Dermis blood vessel endothelial cell (primary cell): Measurements from ENCODE around the gene ZCCHC24. TPM values are rescaled to one million over a fixed set of nuclear protein-coding genes. Genes with fewer than 3 reads are reported as not detected.

Experiments used
- DNase-seq: peaks from one replicate; pipeline ENCODE4 v3.0.0; 2010
- total RNA-seq: library from RNA; depleted of rRNA; stranded (reverse); fragments of >200 nt; gene quantifications from 2 replicates; pipeline ENCODE4 v1.2.3, GENCODE V29; 2014

Gene ZCCHC24
- 7.3 and 9.8 TPM in 2 replicates for total RNA-seq

DNA sequence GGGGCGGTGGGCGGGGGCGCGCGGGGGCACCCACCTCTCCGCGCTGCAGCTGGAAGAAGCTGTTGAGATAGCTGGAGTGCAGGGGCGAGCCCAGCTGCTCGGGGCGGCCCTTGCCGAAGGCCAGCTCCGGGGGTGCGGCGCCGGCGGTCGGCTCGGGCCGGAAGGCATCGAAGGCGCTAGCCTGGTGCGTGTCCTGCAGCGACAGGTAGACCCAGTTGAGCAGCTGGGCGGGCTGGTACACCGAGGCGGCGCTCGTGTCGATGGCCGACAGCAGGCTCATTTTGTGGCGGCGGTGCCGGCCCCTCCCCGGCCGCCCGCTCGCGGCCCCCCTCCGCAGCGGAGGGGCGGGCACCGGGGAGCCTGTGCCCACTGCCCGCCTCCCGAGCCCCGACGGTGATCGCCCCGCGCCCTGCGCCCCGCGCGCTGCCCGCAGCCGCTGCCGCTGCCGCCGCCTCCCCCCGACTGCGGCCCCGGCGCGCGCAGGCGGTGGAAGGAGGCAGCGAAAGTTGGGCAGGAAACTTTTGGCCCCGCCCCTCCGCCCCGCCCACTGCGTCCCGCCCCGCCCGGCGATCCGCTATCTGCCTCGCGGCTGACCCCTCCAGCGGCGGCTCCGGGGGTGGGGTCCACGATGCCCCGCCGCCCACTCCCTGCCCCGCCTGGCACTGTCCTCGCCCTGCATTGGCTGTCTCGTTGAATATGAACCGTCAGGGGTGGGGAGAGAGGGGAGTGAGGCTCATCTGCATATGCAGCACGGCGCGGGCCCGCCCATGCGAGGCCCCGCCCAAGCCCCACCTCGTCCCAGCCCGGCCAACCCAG, at the start of gene ZCCHC24:
Gene ZCCHC24 (minus strand): TSS at position 464 of the 816 bp plus-strand sequence. CDS start 184 bp downstream, at position 280.
- DNase-seq: peak; percentile 97

GRCh38 chr10:79493806-79494205, 48.4 kb upstream of the ZCCHC24 start:
- no peak for DNase-seq

DNA sequence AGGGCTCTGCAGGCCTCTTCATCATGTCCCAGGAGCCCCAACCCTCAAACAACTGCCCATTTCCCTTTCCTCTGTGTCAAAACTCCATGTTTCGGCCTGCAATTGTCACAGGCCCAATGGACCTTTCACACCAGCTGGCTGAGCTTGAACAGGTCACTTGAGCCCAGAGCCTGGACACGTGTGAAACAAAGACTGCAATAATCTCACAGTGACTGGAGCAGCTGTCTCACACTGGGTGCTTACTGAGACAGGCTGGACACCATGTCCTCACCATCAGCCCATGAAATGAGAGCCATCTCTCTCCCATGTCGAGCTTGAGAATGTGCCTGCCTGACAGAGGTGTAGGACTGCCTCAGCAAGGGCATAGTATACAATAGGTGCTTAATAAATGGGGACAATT, 47.4 kb upstream of the ZCCHC24 start:
- no peak for DNase-seq

DNA sequence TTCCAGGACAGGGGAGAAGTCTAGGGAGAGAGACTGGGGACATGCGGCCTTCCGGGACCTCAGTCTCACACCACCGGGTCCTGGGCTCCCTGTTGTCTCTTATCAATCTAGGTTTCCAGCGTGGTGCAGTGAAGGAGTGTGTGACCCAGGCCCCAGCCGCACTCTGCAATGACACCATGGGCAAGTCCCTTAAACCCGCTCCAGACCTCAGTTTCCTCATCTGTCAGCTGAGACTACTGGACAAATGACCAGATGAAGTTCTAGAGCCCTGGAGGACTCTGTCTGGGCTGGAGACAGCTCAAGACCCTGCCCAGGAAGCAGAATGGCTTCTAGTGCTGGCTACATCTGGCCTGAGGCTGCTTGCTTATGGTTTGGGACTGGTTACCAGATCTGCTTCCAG, 46.8 kb upstream of the ZCCHC24 start:
- DNase-seq: no peak

- DNase-seq: no peak
Measured at GRCh38 chr10:79491143-79491835, 45.9 kb upstream of the ZCCHC24 start.

DNA sequence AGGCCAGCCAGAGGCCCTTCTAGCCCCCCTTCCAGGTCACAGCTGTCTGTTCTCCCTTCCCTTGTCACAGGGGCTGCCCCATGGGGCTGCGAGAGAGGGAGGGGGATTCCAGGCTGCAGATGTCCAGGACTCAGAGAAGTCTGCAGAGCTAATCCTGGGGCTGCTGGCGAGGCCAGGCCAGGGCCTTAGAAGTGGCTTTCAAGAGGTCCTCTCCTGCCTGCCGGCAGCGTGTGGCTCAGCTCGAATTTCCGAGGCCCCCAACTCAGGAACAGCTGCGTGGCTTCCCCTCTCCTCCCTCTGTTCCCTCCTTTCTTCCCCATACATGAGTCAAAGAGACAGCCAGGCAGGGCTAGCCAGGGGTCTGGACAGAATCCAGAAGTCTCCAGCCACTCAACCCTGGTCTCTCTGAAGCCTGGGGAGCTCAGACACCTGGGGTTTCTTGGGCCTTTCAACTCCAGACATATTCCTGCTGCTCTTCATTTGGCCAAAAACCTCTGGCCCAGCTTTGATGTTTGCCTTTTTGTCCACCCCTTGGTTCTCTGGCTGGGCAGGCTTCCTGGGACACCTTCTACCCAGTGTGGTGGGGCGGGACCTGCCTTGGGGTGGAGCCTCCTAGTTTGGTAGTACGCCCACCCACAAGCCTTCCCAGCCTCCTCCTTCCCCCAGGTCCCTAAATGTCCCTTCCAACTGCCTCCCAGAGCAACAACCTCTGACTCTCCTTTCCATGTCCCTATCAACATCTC, 45.1 kb upstream of the ZCCHC24 start:
- no peak for DNase-seq

- no peak for DNase-seq
Measured at GRCh38 chr10:79488870-79489269, 43.4 kb upstream of the ZCCHC24 start.

- DNase-seq: peak; percentile 23
Measured at GRCh38 chr10:79488336-79488735, 42.9 kb upstream of the ZCCHC24 start.

- peak; percentile 77 for DNase-seq
Measured at GRCh38 chr10:79487296-79488194, 42.1 kb upstream of the ZCCHC24 start.

- no peak for DNase-seq
Measured at GRCh38 chr10:79484476-79484875, 39.1 kb upstream of the ZCCHC24 start.

DNA sequence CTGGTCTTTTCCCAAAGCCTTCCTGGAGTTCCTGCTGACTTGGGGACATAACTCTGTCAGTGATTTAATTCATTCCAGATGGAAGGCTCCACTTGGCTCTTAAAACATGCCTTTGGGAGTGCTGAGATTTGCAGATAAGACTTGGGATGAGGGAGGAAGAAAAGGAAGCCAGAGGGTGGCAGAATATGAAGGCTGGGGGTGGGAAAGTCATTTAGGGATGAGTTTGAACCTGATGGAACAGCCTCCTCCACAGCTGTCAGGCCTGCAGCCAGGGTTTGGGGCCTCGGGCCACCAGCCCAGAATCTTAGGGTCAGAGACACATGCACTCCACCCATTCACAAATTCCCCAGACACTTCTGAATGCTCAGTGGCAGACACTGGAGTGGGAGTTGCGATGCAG, 38.5 kb upstream of the ZCCHC24 start:
- DNase-seq: no peak

GRCh38 chr10:79483299-79483698, 37.9 kb upstream of the ZCCHC24 start:
- DNase-seq: no peak

- no peak for DNase-seq
Measured at GRCh38 chr10:79482741-79483140, 37.3 kb upstream of the ZCCHC24 start.

GRCh38 chr10:79482304-79482703, 36.9 kb upstream of the ZCCHC24 start:
- DNase-seq: no peak

DNA sequence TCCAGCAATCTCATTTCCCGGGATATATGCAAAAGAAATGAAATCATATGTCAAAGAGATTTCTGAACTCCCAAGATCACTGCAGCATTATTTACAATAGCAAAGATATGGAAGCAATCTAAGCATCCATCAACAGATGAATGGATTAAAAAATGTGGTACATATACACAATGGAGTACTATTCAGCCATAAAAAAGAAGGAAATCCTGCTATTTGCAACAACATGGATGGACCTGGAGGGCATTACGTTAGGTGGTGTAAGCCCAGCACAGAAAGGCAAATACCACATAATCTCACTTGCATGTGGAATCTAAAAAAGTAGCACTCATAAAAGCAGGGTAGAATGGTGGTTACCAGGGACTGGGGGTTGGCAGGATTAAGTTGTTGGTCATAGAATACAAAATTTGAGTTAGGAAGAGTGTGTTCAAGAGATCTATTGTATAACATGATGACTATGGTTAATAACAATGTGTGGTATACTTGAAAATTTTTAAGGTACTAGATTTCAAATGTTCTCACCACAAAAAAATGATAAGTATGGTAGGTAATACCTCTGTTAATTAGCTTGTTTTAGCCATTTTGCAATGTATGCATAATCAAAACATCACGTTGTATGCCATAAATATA, 34.0 kb upstream of the ZCCHC24 start:
- DNase-seq: no peak

GRCh38 chr10:79477456-79477855, 32.0 kb upstream of the ZCCHC24 start:
- DNase-seq: no peak

GRCh38 chr10:79476645-79477044, 31.2 kb upstream of the ZCCHC24 start:
- no peak for DNase-seq

GRCh38 chr10:79475877-79476276, 30.5 kb upstream of the ZCCHC24 start:
- no peak for DNase-seq

DNA sequence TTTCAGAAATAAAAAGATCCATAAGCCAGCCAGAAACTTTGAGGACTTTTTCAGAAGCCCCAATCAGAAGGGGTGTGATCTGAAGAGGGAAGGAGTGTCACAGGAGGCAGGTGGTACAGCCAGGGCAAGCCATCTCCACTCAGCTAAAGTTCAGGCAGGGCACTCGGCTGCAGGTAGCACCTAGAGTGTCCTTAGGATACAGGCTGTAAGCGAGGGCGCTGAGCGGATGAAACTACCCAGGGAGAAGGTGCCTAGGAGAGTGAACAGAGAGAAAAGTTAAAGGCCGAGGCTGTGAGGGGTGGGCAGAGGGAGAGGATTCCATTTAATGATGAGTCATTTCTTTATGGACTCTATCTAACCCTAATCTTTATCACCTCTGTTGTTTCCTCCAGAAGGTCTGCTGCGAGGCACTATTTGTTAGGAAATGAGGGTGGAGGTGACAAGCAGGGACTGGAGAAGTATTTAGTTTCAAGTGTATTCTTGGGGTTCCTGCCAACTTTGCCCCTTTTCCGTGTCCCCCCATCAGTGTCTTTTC, 29.8 kb upstream of the ZCCHC24 start:
- DNase-seq: no peak

GRCh38 chr10:79473496-79474095, 28.2 kb upstream of the ZCCHC24 start:
- no peak for DNase-seq

DNA sequence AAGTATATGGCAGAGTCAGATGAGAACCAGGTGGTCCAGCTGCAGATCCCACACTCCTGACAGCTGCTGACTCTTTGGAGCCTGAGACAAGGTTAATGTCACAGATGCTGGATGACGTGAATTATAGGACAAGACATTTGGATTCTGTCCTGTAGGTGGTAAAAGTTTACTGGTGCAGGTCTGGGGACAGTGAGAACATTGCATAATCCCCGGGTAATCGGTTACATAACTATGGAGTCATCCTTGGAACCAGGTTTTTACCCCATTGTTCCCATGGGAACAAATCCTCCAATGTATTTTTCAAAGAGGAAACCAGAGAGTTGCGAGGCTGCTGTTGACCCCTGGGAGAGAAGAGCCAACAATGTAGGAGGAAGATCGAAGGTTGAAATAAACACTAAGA, 27.5 kb upstream of the ZCCHC24 start:
- DNase-seq: no peak
